HCT116 (cell line): ENCODE data around the gene OCRL. TPM values are rescaled to one million over a fixed set of nuclear protein-coding genes. Genes with fewer than 3 reads are reported as not detected.

ENCODE experiments used
- ATAC-seq: fragments of 200-7000 bp; cut with Tn5 transposase; 2 replicates; pipeline ENCODE4 v1.9.1; 2020; ENCODE audit warnings: mild to moderate bottlenecking, moderate library complexity
- BruUV-seq: library from RNA; stranded (reverse); fragments of 400-500 nt; replicated peaks from 2 replicates; lab custom pipeline; 2021; lab: Mats Ljungman, UMichigan
- CTCF ChIA-PET: fragments of 300-600 bp; sonication (Branson Sonifier 250); formaldehyde crosslinking; loops from one replicate; lab custom pipeline; 2021; ENCODE audit warnings: antibody characterized with exemption; lab: Charles Lee
- POLR2A ChIA-PET: fragments of 300-600, 350-600 bp; sonication (Branson Sonifier 250); formaldehyde crosslinking; loops from one replicate; lab custom pipeline; 2021; ENCODE audit warnings: antibody characterized with exemption; lab: Charles Lee
- RAD21 ChIA-PET, 2 experiments: fragments of 300-600 bp; sonication (Branson Sonifier 250); formaldehyde crosslinking; loops; one replicate each; lab custom pipeline; 2023; ENCODE audit warnings: low total read pairs in 2 of 2; ENCODE audit not compliant: uncharacterized antibody in 2 of 2, unreplicated experiment in 2 of 2, low non-redundant PET in 1 of 2; lab: Charles Lee
- DNase-seq: peaks from one replicate; pipeline ENCODE4 v3.0.0-alpha.2; 2010; ENCODE audit warnings: low read depth, low spot score
- H2AFZ ChIP-seq: fragments of 200-600 bp; shearing (Covaris generic), sonication (generic); 2 replicates; pipeline ENCODE4 v1.6.1; 2017; ENCODE audit warnings: low read depth, mixed run types, mixed read lengths, antibody characterized with exemption, low read length; ENCODE audit not compliant: poor library complexity, severe bottlenecking
- H3K27ac ChIP-seq: 2 replicates; pipeline ENCODE4 v1.5.1; 2012; ENCODE audit warnings: low read depth, low read length
- H3K27me3 ChIP-seq: fragments of 200-600 bp; sonication (generic); 2 replicates; pipeline ENCODE4 v1.6.1; 2016; ENCODE audit warnings: mixed run types, low read length, mixed read lengths; ENCODE audit not compliant: insufficient read depth
- H3K36me3 ChIP-seq, 2 experiments: fragments of 200-500 bp in 1 of 2; fragments of 200-600 bp in 1 of 2; sonication (Bioruptor generic) in 1 of 2; sonication (generic) in 1 of 2; 2 replicates each; pipeline versions ENCODE4 v1.5.1 to v1.6.1; 2014 to 2016; ENCODE audit warnings: low read length in 2 of 2, inconsistent platforms in 1 of 2, mixed read lengths in 1 of 2, mixed run types in 1 of 2; ENCODE audit not compliant: insufficient read depth in 2 of 2, control insufficient read depth in 1 of 2
- H3K4me1 ChIP-seq, 2 experiments: fragments of 200-600 bp in 1 of 2; sonication (generic) in 1 of 2; 2 replicates each; pipeline versions ENCODE4 v1.5.1 to v1.6.1; 2012 to 2017; ENCODE audit warnings: low read length in 2 of 2, inconsistent platforms in 1 of 2, mild to moderate bottlenecking in 1 of 2, mixed read lengths in 1 of 2, mixed run types in 1 of 2, moderate library complexity in 1 of 2; ENCODE audit not compliant: insufficient read depth in 2 of 2, control insufficient read depth in 1 of 2
- H3K4me2 ChIP-seq: fragments of 200-600 bp; sonication (generic); 2 replicates; pipeline ENCODE4 v1.6.1; 2017; ENCODE audit warnings: mixed run types, low read length, mixed read lengths
- H3K4me3 ChIP-seq, 2 experiments: fragments of 200-600 bp in 1 of 2; sonication (generic) in 1 of 2; replicated peaks in 1 of 2; 2 replicates each; pipeline ENCODE4 v1.5.1; 2011 to 2016; ENCODE audit warnings: low read length in 2 of 2, control low read depth in 1 of 2, low read depth in 1 of 2, mild to moderate bottlenecking in 1 of 2, mixed read lengths in 1 of 2, mixed run types in 1 of 2
- H3K79me2 ChIP-seq: fragments of 200-600 bp; sonication (generic); 2 replicates; pipeline ENCODE4 v1.6.1; 2017; ENCODE audit warnings: mild to moderate bottlenecking, mixed run types, low read length, moderate library complexity, mixed read lengths; ENCODE audit not compliant: insufficient read depth
- H3K9ac ChIP-seq: fragments of 200-600 bp; sonication (generic); 2 replicates; pipeline ENCODE4 v1.6.1; 2016; ENCODE audit warnings: low read length, mixed read lengths
- H3K9me2 ChIP-seq: fragments of 200-600 bp; sonication (generic), shearing (Covaris generic); 2 replicates; pipeline ENCODE4 v1.6.1; 2017; ENCODE audit warnings: mixed run types, mild to moderate bottlenecking, moderate library complexity; ENCODE audit not compliant: insufficient read depth
- H3K9me3 ChIP-seq, 2 experiments: fragments of 200-500 bp in 1 of 2; fragments of 200-600 bp in 1 of 2; sonication (Bioruptor generic) in 1 of 2; sonication (generic) in 1 of 2; 2 replicates each; pipeline ENCODE4 v1.6.1; 2014 to 2017; ENCODE audit warnings: low read length in 2 of 2, mixed read lengths in 2 of 2, inconsistent platforms in 1 of 2, low read depth in 1 of 2, mild to moderate bottlenecking in 1 of 2, mixed run types in 1 of 2, moderate library complexity in 1 of 2; ENCODE audit not compliant: control insufficient read depth in 1 of 2, insufficient read depth in 1 of 2
- H4K20me1 ChIP-seq: fragments of 200-600 bp; sonication (generic), shearing (Covaris generic); 2 replicates; pipeline ENCODE4 v1.6.1; 2017; ENCODE audit warnings: mixed run types, mild to moderate bottlenecking, moderate library complexity; ENCODE audit not compliant: insufficient read depth
- ATF3 ChIP-seq: IDR thresholded peaks from 2 replicates; pipeline ENCODE4 v1.6.1; 2012
- CBX3 ChIP-seq: IDR thresholded peaks from 2 replicates; pipeline ENCODE4 v1.6.1; 2012; ENCODE audit warnings: low read depth
- CEBPB ChIP-seq: IDR thresholded peaks from 2 replicates; pipeline ENCODE4 v1.6.1; 2012; ENCODE audit warnings: low read depth
- CTCF ChIP-seq, 3 experiments: fragments of 200-600 bp in 1 of 3; sonication (generic) in 1 of 3; IDR thresholded peaks in 2 of 3; conservative IDR thresholded peaks in 1 of 3; 2 replicates each; pipeline ENCODE4 v1.5.1; 2012 to 2017; ENCODE audit warnings: low read depth in 2 of 3, low read length in 2 of 3, antibody characterized with exemption in 1 of 3, borderline replicate concordance in 1 of 3, control low read depth in 1 of 3, mild to moderate bottlenecking in 1 of 3, mixed read lengths in 1 of 3, mixed run types in 1 of 3, moderate library complexity in 1 of 3; ENCODE audit not compliant: insufficient read depth in 1 of 3
- ELF1 ChIP-seq: IDR thresholded peaks from 2 replicates; pipeline ENCODE4 v1.6.1; 2012; ENCODE audit warnings: low read depth, borderline replicate concordance
- EZH2 ChIP-seq: fragments of 200-600 bp; sonication (generic); IDR thresholded peaks from 2 replicates; pipeline ENCODE4 v1.6.1; 2017; ENCODE audit warnings: antibody characterized with exemption, mixed run types
- EZH2phosphoT487 ChIP-seq: fragments of 200-600 bp; IDR thresholded peaks from 2 replicates; pipeline ENCODE4 v1.6.1; 2018; ENCODE audit warnings: antibody characterized with exemption, borderline replicate concordance
- JUND ChIP-seq: IDR thresholded peaks from 2 replicates; pipeline ENCODE4 v1.6.1; 2012
- POLR2AphosphoS5 ChIP-seq: IDR thresholded peaks from 2 replicates; pipeline ENCODE4 v1.6.1; 2011; ENCODE audit warnings: mild to moderate bottlenecking, low read depth, low read length, moderate library complexity
- RAD21 ChIP-seq: IDR thresholded peaks from 2 replicates; pipeline ENCODE4 v1.6.1; 2012; ENCODE audit warnings: low read depth, mild to moderate bottlenecking
- REST ChIP-seq: IDR thresholded peaks from 2 replicates; pipeline ENCODE4 v1.6.1; 2012; ENCODE audit warnings: low read depth
- SIN3A ChIP-seq: IDR thresholded peaks from 2 replicates; pipeline ENCODE4 v1.6.1; 2012; ENCODE audit warnings: low read depth
- SP1 ChIP-seq: IDR thresholded peaks from 2 replicates; pipeline ENCODE4 v1.6.1; 2012; ENCODE audit warnings: low read depth
- SRF ChIP-seq: IDR thresholded peaks from 2 replicates; pipeline ENCODE4 v1.6.1; 2012; ENCODE audit warnings: low read depth
- TCF7L2 ChIP-seq: IDR thresholded peaks from 2 replicates; pipeline ENCODE4 v1.7.0; 2011; ENCODE audit warnings: borderline replicate concordance, inconsistent platforms; ENCODE audit not compliant: insufficient read depth, insufficient read length; ENCODE audit errors: extremely low read depth
- YY1 ChIP-seq: IDR thresholded peaks from 2 replicates; pipeline ENCODE4 v1.6.1; 2011; ENCODE audit warnings: low read length, low read depth, moderate library complexity, mild to moderate bottlenecking; ENCODE audit not compliant: insufficient replicate concordance; ENCODE audit errors: extremely low read depth
- ZFX ChIP-seq: fragments of 450-650 bp; IDR thresholded peaks from 2 replicates; pipeline ENCODE4 v1.6.1; 2017
- ZNF274 ChIP-seq: fragments of 200-500 bp; sonication (Bioruptor generic); IDR thresholded peaks from 2 replicates; pipeline ENCODE4 v1.6.1; 2014; ENCODE audit warnings: mild to moderate bottlenecking, low read depth, low read length, inconsistent platforms
- intact Hi-C: fragments of 100-400 bp; cut with micrococcal nuclease; formaldehyde crosslinking; loops from 2 replicates; pipeline ENCODE4 v1.10.0; 2022
- total RNA-seq: library from RNA; stranded (reverse); gene quantifications from one replicate; pipeline ENCODE4 v1.2.1, GENCODE V29; 2021; ENCODE audit not compliant: unreplicated experiment

The OCRL gene
- total RNA-seq, 1 experiment from 2014 or later: 19.8 TPM

- DNase-seq: no peak
- Histone ChIP-seq H2AFZ (no peak overlapping the region), H3K9ac (no peak overlapping the region), H3K4me3 (no peak overlapping the region), H3K4me1 (no peaks in the 10 kb centered on the region), H3K36me3 (peaks cover 7 to 10% of the 10 kb centered on the region in 2 experiments; a peak in 2 of 4 replicates), H3K9me3 (no peaks in the 10 kb centered on the region), H3K27me3 (no peaks in the 10 kb centered on the region), H3K9me2 (no peaks in the 10 kb centered on the region), H3K79me2 (no peaks in the 10 kb centered on the region), H3K27ac (no peak overlapping the region), H4K20me1 (no peaks in the 10 kb centered on the region), H3K4me2 (no peak overlapping the region)
- no peak for ATAC-seq
- TF ChIP-seq EZH2phosphoT487 (no peak), CEBPB (no peak), EZH2 (no peak), SP1 (no peak), SIN3A (no peak), ZNF274 (no peak), POLR2AphosphoS5 (no peak), CTCF (IDR thresholded peaks at IDR 0.05 in 2 of 3, conservative IDR thresholded peaks at IDR 0.05 in 1 of 3; ENCODE audit: borderline replicate concordance in 1 of 3, insufficient read depth in 1 of 3, low read depth in 2 of 3, low read length in 2 of 3) (no peak), RAD21 (no peak), YY1 (no peak), CBX3 (no peak), ZFX (no peak), ELF1 (no peak), JUND (no peak), REST (no peak), SRF (no peak), TCF7L2 (no peak), ATF3 (no peak)
- CTCF ChIA-PET: no interaction called here
- RAD21 ChIA-PET: no interaction called here
- no TSS peak for BruUV-seq
- POLR2A ChIA-PET: no interaction called here
- intact Hi-C loops: no loop called here
Observed at GRCh38 chrX:129565046-129565650, 25.1 kb downstream of the OCRL start.
